GM12878 (cell line): Measurements from ENCODE around the gene PRDM16. TPM values are rescaled to one million over a fixed set of nuclear protein-coding genes. Genes with fewer than 3 reads are reported as not detected.

Experiments used
- ATAC-seq: fragments of 200-7000 bp; cut with Tn5 transposase; 3 replicates; pipeline ENCODE4 v1.9.1; 2020; ENCODE audit warnings: mild to moderate bottlenecking, moderate library complexity
- BruUV-seq: library from RNA; stranded (reverse); fragments of 400-500 nt; replicated peaks from 2 replicates; lab custom pipeline; 2021; lab: Mats Ljungman, UMichigan
- CTCF ChIA-PET: fragments of 300-600 bp; sonication (Branson Sonifier 250); formaldehyde crosslinking; extraction: SDS; loops from one replicate; lab custom pipeline; 2021; ENCODE audit warnings: inconsistent platforms; lab: Yijun Ruan, JAX
- POLR2A ChIA-PET: fragments of 350-600 bp; formaldehyde crosslinking; extraction: SDS; loops from one replicate; lab custom pipeline; 2021; ENCODE audit warnings: inconsistent platforms; lab: Charles Lee
- RAD21 ChIA-PET: fragments of 300-600 bp; sonication (Branson Sonifier 250); formaldehyde crosslinking; loops from one replicate; lab custom pipeline; 2023; ENCODE audit warnings: antibody characterized with exemption; ENCODE audit not compliant: unreplicated experiment; lab: Charles Lee
- SMC1A ChIA-PET: fragments of 300-600 bp; sonication (Branson Sonifier 250); formaldehyde crosslinking; loops from one replicate; lab custom pipeline; 2023; ENCODE audit not compliant: unreplicated experiment, uncharacterized antibody; lab: Charles Lee
- DNase-seq: peaks from one replicate; pipeline ENCODE4 v3.0.0-alpha.2; 2011; ENCODE audit warnings: low read depth, low spot score
- FAIRE-seq: peaks from 3 replicates; lab custom pipeline; 2011; peaks lifted over from hg19 to GRCh38; lab: Jason Lieb, UNC
- H2AFZ ChIP-seq: 2 replicates; pipeline ENCODE4 v1.6.0; 2011; ENCODE audit warnings: low read depth, low read length, control low read depth; ENCODE audit not compliant: control insufficient read depth
- H3K27ac ChIP-seq: 2 replicates; pipeline ENCODE4 v1.5.1; 2011; ENCODE audit warnings: control low read depth; ENCODE audit not compliant: control insufficient read depth, insufficient read depth
- H3K27me3 ChIP-seq, 2 experiments: replicated peaks in 1 of 2; 2 replicates each; pipeline versions ENCODE4 v1.6.0 to v1.6.1; 2011; ENCODE audit warnings: low read length in 1 of 2; ENCODE audit not compliant: control insufficient read depth in 2 of 2, insufficient read depth in 2 of 2
- H3K36me3 ChIP-seq, 2 experiments: 2 replicates each; pipeline ENCODE4 v1.5.1; 2011; ENCODE audit warnings: low read length in 1 of 2; ENCODE audit not compliant: control insufficient read depth in 2 of 2, insufficient read depth in 2 of 2
- H3K4me1 ChIP-seq: 2 replicates; pipeline ENCODE4 v1.6.1; 2011; ENCODE audit warnings: mild to moderate bottlenecking, low read length, moderate library complexity, mixed read lengths; ENCODE audit not compliant: control insufficient read depth, insufficient read depth
- H3K4me2 ChIP-seq: 2 replicates; pipeline ENCODE4 v1.6.0; 2011; ENCODE audit warnings: control low read depth; ENCODE audit not compliant: control insufficient read depth, insufficient read depth
- H3K4me3 ChIP-seq: fragments of 200-600 bp; sonication (generic); 2 replicates; pipeline ENCODE4 v1.5.1; 2016
- H3K79me2 ChIP-seq: 2 replicates; pipeline ENCODE4 v1.6.0; 2011; ENCODE audit warnings: low read length; ENCODE audit not compliant: control insufficient read depth, insufficient read depth
- H3K9ac ChIP-seq: 2 replicates; pipeline ENCODE4 v1.8.0; 2011; ENCODE audit warnings: low read length, control low read depth, mixed read lengths; ENCODE audit not compliant: control insufficient read depth, insufficient read depth
- H3K9me3 ChIP-seq: replicated peaks from 3 replicates; pipeline ENCODE4 v1.5.1; 2011; ENCODE audit warnings: mild to moderate bottlenecking, low read length; ENCODE audit not compliant: control insufficient read depth, insufficient read depth
- H4K20me1 ChIP-seq: 2 replicates; pipeline ENCODE4 v1.6.0; 2011; ENCODE audit not compliant: control insufficient read depth, insufficient read depth
- BACH1 ChIP-seq: fragments of 450-650 bp; IDR thresholded peaks from 2 replicates; pipeline ENCODE4 v1.6.1; 2017; ENCODE audit warnings: mild to moderate bottlenecking, borderline replicate concordance
- BCL11A ChIP-seq: IDR thresholded peaks from 2 replicates; pipeline ENCODE4 v1.6.1; 2011; ENCODE audit warnings: low read depth, low read length
- DPF2 ChIP-seq: fragments of 450-650 bp; IDR thresholded peaks from 2 replicates; pipeline ENCODE4 v1.6.1; 2017; ENCODE audit warnings: mild to moderate bottlenecking
- ETV6 ChIP-seq, 2 experiments: fragments of 450-650 bp in 1 of 2; IDR thresholded peaks in 1 of 2; conservative IDR thresholded peaks in 1 of 2; 2 replicates each; pipeline ENCODE4 v1.6.1; 2014; ENCODE audit warnings: antibody characterized with exemption in 1 of 2, borderline replicate concordance in 1 of 2, low read depth in 1 of 2, mild to moderate bottlenecking in 1 of 2, moderate library complexity in 1 of 2
- PBX3 ChIP-seq: IDR thresholded peaks from 2 replicates; pipeline ENCODE4 v1.6.1; 2011; ENCODE audit warnings: mild to moderate bottlenecking, low read depth, low read length, moderate library complexity; ENCODE audit not compliant: insufficient replicate concordance
- RB1 ChIP-seq: fragments of 450-650 bp; formaldehyde crosslinking; IDR thresholded peaks from 2 replicates; pipeline ENCODE4 v1.6.1; 2017; ENCODE audit warnings: mild to moderate bottlenecking, borderline replicate concordance
- RBBP5 ChIP-seq: fragments of 200-600 bp; sonication (generic); conservative IDR thresholded peaks from 2 replicates; pipeline ENCODE4 v1.6.1; 2016
- SREBF2 ChIP-seq: IDR thresholded peaks from 2 replicates; pipeline ENCODE4 v1.6.1; 2012; ENCODE audit warnings: mild to moderate bottlenecking, low read length
- TARDBP ChIP-seq: IDR thresholded peaks from 2 replicates; pipeline ENCODE4 v1.6.1; 2016; ENCODE audit warnings: borderline replicate concordance
- WGBS: methylation state at CpG from one replicate; pipeline ENCODE4 v1.1.6; 2016; ENCODE audit warnings: low lambda C conversion rate; ENCODE audit not compliant: insufficient replicate concordance, insufficient coverage; ENCODE audit errors: missing lambda C conversion rate; 5-methylcytosine and 5-hydroxymethylcytosine counted together
- in situ Hi-C: fragments of 300-500 bp; cut with MboI; formaldehyde crosslinking; loops from 9 replicates; pipeline ENCODE4 v1.14.3; 2018; ENCODE audit warnings: mixed read lengths
- intact Hi-C: fragments of 100-400 bp; cut with micrococcal nuclease; formaldehyde crosslinking; loops from one replicate; pipeline ENCODE4 v1.14.2; 2022; ENCODE audit not compliant: unreplicated experiment
- polyA plus RNA-seq, 11 experiments: library from polyadenylated mRNA; depleted of rRNA in 4 of 11; unstranded in 6 of 11; stranded (reverse) in 5 of 11; fragments of >200 nt; fragmentation: Nextera tagmentation in 4 of 11; fragmentation: Illumina TruSeq in 1 of 11; extraction: Ambion mirVana in 4 of 11; extraction: Trizol in 1 of 11; gene quantifications; 1 replicate in 1 of 11; 2 replicates in 10 of 11; pipeline versions ENCODE4 v1.2.1 to v1.2.3, GENCODE V29; 2011 to 2016; ENCODE audit warnings: inconsistent platforms in 2 of 11, missing spikeins in 2 of 11, low read depth in 1 of 11
- total RNA-seq, 4 experiments: library from RNA; depleted of rRNA in 3 of 4; stranded (reverse); fragments of >200 nt in 3 of 4; fragmentation: Illumina TruSeq in 1 of 4; extraction: Trizol in 1 of 4; gene quantifications; 2 replicates each; pipeline versions ENCODE4 v1.2.1 to v1.2.3, GENCODE V29; 2013 to 2021
- TF ChIP-seq, protein P1 (sequence below): IDR thresholded peaks from 2 replicates; pipeline ENCODE4 v1.6.1; 2012; ENCODE audit warnings: improper control_type of control experiment, low read depth, low read length; ENCODE audit not compliant: insufficient replicate concordance
- TF ChIP-seq, protein P2 (sequence below): fragments of 150-350 bp; IDR thresholded peaks from 2 replicates; pipeline ENCODE4 v1.6.1; 2016; ENCODE audit warnings: low read depth, low read length
- TF ChIP-seq, protein P3 (sequence below): fragments of 450-650 bp; IDR thresholded peaks from 2 replicates; pipeline ENCODE4 v1.6.1; 2018; ENCODE audit warnings: mild to moderate bottlenecking, low read depth, moderate library complexity; ENCODE audit not compliant: partially characterized antibody

The PRDM16 gene
- total and polyA plus RNA-seq, 10 of the 15 experiments (the other 5 are each of a cell fraction or from before 2014, with no cell fraction given), result 0.03 TPM; not detected in 9

GRCh38 chr1:3034162-3034561 is 34.8 kb upstream of the PRDM16 start:
- H3K36me3 ChIP-seq, result no peaks in the 10 kb centered on the region
- CTCF ChIA-PET, result no interaction called here
- POLR2A ChIA-PET, result no interaction called here
- 0% methylated on average over 7 of the region's 7 CpGs for WGBS
- in situ Hi-C loops (no loop called here), intact Hi-C loops (no loop called here)
- no peak overlapping the region for H3K4me2 ChIP-seq
- no peak for DNase-seq
- H3K4me3 ChIP-seq, result no peak overlapping the region
- H4K20me1 ChIP-seq, result no peaks in the 10 kb centered on the region
- no peaks in the 10 kb centered on the region for H3K4me1 ChIP-seq
- no peaks in the 10 kb centered on the region for H3K9me3 ChIP-seq
- H2AFZ ChIP-seq, result no peak overlapping the region
- no peak overlapping the region for H3K27ac ChIP-seq
- H3K27me3 ChIP-seq, result no peaks in the 10 kb centered on the region
- no peak overlapping the region for H3K9ac ChIP-seq
- RAD21 ChIA-PET, result no interaction called here
- no TSS peak for BruUV-seq
- SMC1A ChIA-PET, result no interaction called here
- ATAC-seq, result no peak
- no peaks in the 10 kb centered on the region for H3K79me2 ChIP-seq
- no peak for FAIRE-seq
- TF ChIP-seq RBBP5 (no peak), DPF2 (no peak), BCL11A (no peak), SREBF2 (no peak), BACH1 (no peak), TARDBP (no peak), PBX3 (no peak), RB1 (no peak), ETV6 (conservative IDR thresholded peaks at IDR 0.05 in 1 of 2, IDR thresholded peaks at IDR 0.05 in 1 of 2; ENCODE audit: borderline replicate concordance in 1 of 2, low read depth in 1 of 2) (no peak)
- TF ChIP-seq, protein P1, sequence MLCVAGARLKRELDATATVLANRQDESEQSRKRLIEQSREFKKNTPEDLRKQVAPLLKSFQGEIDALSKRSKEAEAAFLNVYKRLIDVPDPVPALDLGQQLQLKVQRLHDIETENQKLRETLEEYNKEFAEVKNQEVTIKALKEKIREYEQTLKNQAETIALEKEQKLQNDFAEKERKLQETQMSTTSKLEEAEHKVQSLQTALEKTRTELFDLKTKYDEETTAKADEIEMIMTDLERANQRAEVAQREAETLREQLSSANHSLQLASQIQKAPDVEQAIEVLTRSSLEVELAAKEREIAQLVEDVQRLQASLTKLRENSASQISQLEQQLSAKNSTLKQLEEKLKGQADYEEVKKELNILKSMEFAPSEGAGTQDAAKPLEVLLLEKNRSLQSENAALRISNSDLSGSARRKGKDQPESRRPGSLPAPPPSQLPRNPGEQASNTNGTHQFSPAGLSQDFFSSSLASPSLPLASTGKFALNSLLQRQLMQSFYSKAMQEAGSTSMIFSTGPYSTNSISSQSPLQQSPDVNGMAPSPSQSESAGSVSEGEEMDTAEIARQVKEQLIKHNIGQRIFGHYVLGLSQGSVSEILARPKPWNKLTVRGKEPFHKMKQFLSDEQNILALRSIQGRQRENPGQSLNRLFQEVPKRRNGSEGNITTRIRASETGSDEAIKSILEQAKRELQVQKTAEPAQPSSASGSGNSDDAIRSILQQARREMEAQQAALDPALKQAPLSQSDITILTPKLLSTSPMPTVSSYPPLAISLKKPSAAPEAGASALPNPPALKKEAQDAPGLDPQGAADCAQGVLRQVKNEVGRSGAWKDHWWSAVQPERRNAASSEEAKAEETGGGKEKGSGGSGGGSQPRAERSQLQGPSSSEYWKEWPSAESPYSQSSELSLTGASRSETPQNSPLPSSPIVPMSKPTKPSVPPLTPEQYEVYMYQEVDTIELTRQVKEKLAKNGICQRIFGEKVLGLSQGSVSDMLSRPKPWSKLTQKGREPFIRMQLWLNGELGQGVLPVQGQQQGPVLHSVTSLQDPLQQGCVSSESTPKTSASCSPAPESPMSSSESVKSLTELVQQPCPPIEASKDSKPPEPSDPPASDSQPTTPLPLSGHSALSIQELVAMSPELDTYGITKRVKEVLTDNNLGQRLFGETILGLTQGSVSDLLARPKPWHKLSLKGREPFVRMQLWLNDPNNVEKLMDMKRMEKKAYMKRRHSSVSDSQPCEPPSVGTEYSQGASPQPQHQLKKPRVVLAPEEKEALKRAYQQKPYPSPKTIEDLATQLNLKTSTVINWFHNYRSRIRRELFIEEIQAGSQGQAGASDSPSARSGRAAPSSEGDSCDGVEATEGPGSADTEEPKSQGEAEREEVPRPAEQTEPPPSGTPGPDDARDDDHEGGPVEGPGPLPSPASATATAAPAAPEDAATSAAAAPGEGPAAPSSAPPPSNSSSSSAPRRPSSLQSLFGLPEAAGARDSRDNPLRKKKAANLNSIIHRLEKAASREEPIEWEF, result no peak
- TF ChIP-seq, protein P2, sequence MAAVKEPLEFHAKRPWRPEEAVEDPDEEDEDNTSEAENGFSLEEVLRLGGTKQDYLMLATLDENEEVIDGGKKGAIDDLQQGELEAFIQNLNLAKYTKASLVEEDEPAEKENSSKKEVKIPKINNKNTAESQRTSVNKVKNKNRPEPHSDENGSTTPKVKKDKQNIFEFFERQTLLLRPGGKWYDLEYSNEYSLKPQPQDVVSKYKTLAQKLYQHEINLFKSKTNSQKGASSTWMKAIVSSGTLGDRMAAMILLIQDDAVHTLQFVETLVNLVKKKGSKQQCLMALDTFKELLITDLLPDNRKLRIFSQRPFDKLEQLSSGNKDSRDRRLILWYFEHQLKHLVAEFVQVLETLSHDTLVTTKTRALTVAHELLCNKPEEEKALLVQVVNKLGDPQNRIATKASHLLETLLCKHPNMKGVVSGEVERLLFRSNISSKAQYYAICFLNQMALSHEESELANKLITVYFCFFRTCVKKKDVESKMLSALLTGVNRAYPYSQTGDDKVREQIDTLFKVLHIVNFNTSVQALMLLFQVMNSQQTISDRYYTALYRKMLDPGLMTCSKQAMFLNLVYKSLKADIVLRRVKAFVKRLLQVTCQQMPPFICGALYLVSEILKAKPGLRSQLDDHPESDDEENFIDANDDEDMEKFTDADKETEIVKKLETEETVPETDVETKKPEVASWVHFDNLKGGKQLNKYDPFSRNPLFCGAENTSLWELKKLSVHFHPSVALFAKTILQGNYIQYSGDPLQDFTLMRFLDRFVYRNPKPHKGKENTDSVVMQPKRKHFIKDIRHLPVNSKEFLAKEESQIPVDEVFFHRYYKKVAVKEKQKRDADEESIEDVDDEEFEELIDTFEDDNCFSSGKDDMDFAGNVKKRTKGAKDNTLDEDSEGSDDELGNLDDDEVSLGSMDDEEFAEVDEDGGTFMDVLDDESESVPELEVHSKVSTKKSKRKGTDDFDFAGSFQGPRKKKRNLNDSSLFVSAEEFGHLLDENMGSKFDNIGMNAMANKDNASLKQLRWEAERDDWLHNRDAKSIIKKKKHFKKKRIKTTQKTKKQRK, result no peak
- TF ChIP-seq, protein P3, sequence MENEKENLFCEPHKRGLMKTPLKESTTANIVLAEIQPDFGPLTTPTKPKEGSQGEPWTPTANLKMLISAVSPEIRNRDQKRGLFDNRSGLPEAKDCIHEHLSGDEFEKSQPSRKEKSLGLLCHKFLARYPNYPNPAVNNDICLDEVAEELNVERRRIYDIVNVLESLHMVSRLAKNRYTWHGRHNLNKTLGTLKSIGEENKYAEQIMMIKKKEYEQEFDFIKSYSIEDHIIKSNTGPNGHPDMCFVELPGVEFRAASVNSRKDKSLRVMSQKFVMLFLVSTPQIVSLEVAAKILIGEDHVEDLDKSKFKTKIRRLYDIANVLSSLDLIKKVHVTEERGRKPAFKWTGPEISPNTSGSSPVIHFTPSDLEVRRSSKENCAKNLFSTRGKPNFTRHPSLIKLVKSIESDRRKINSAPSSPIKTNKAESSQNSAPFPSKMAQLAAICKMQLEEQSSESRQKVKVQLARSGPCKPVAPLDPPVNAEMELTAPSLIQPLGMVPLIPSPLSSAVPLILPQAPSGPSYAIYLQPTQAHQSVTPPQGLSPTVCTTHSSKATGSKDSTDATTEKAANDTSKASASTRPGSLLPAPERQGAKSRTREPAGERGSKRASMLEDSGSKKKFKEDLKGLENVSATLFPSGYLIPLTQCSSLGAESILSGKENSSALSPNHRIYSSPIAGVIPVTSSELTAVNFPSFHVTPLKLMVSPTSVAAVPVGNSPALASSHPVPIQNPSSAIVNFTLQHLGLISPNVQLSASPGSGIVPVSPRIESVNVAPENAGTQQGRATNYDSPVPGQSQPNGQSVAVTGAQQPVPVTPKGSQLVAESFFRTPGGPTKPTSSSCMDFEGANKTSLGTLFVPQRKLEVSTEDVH, result no peak
